Glutamatergic neuron (in vitro differentiated cells): ENCODE measurements around the gene CEACAM3. TPM values are rescaled to one million over a fixed set of nuclear protein-coding genes. Genes with fewer than 3 reads are reported as not detected.

Source experiments
- DNase-seq: peaks from one replicate; pipeline ENCODE4 v3.0.0; 2022
- H3K27ac Mint-ChIP-seq: one replicate; pipeline ENCODE4 v1.8.0; 2020; ENCODE audit warnings: mild to moderate bottlenecking, mixed read lengths, inconsistent platforms; ENCODE audit not compliant: unreplicated experiment
- H3K27me3 Mint-ChIP-seq: one replicate; pipeline ENCODE4 v1.8.0; 2020; ENCODE audit warnings: mild to moderate bottlenecking, moderate library complexity, mixed read lengths, inconsistent platforms; ENCODE audit not compliant: unreplicated experiment
- H3K36me3 Mint-ChIP-seq: one replicate; pipeline ENCODE4 v1.8.0; 2020; ENCODE audit warnings: mild to moderate bottlenecking, mixed read lengths, inconsistent platforms; ENCODE audit not compliant: unreplicated experiment
- H3K4me1 Mint-ChIP-seq: one replicate; pipeline ENCODE4 v1.8.0; 2020; ENCODE audit warnings: mild to moderate bottlenecking, low read depth, mixed read lengths, inconsistent platforms; ENCODE audit not compliant: unreplicated experiment
- H3K4me3 Mint-ChIP-seq: one replicate; pipeline ENCODE4 v1.8.0; 2020; ENCODE audit warnings: mild to moderate bottlenecking, mixed read lengths, inconsistent platforms; ENCODE audit not compliant: unreplicated experiment
- H3K9me3 Mint-ChIP-seq: one replicate; pipeline ENCODE4 v1.8.0; 2020; ENCODE audit warnings: mild to moderate bottlenecking, moderate library complexity, mixed read lengths, inconsistent platforms; ENCODE audit not compliant: unreplicated experiment
- CTCF ChIP-seq: fragments of 200-600 bp; sonication (generic); IDR thresholded peaks from one replicate; pipeline ENCODE4 v1.5.0; 2021; ENCODE audit not compliant: partially characterized antibody, unreplicated experiment
- total RNA-seq: library from RNA; stranded (reverse); fragmentation: NEBNext Ultra II Directional; extraction: Animal tissue kit (Norgen Biotek cat#: 25700); gene quantifications from one replicate; pipeline ENCODE4 v1.2.1, GENCODE V29; 2021; ENCODE audit not compliant: unreplicated experiment

CEACAM3 gene
- total RNA-seq, 1 donor from 2014 or later: not detected

GRCh38 chr19:41769608-41770007 is 26.8 kb upstream of the CEACAM3 start:
- no peak for TF ChIP-seq CTCF
- Mint-ChIP-seq H3K9me3 (peaks cover under 1% of the 10 kb centered on the region), H3K27me3 (peaks cover 2% of the 10 kb centered on the region), H3K27ac (no peak overlapping the region), H3K4me1 (no peaks in the 10 kb centered on the region), H3K4me3 (no peak overlapping the region), H3K36me3 (no peaks in the 10 kb centered on the region)
- no peak for DNase-seq

- Mint-ChIP-seq H3K9me3 (no peaks in the 10 kb centered on the region), H3K4me3 (no peak overlapping the region), H3K27me3 (peaks cover 2% of the 10 kb centered on the region), H3K4me1 (no peaks in the 10 kb centered on the region), H3K27ac (no peak overlapping the region), H3K36me3 (no peaks in the 10 kb centered on the region)
- DNase-seq: no peak
- TF ChIP-seq CTCF: no peak
Observed at GRCh38 chr19:41771410-41771809, 25.0 kb upstream of the CEACAM3 start.

- no peaks in the 10 kb centered on the region for H3K9me3 Mint-ChIP-seq
- no peak overlapping the region for H3K27ac Mint-ChIP-seq
- no peaks in the 10 kb centered on the region for H3K27me3 Mint-ChIP-seq
- H3K4me3 Mint-ChIP-seq: no peak overlapping the region
- TF ChIP-seq CTCF: no peak
- no peak for DNase-seq
- no peaks in the 10 kb centered on the region for H3K4me1 Mint-ChIP-seq
- no peaks in the 10 kb centered on the region for H3K36me3 Mint-ChIP-seq
Observed at GRCh38 chr19:41774515-41774980, 21.8 kb upstream of the CEACAM3 start.

GRCh38 chr19:41776700-41777099 is 19.7 kb upstream of the CEACAM3 start:
- H3K27me3 Mint-ChIP-seq: no peaks in the 10 kb centered on the region
- H3K36me3 Mint-ChIP-seq: no peaks in the 10 kb centered on the region
- H3K27ac Mint-ChIP-seq: no peak overlapping the region
- no peaks in the 10 kb centered on the region for H3K4me1 Mint-ChIP-seq
- H3K4me3 Mint-ChIP-seq: no peak overlapping the region
- no peak for TF ChIP-seq CTCF
- no peaks in the 10 kb centered on the region for H3K9me3 Mint-ChIP-seq
- no peak for DNase-seq

GRCh38 chr19:41783612-41784011 is 12.8 kb upstream of the CEACAM3 start:
- no peak for TF ChIP-seq CTCF
- Mint-ChIP-seq H3K36me3 (no peaks in the 10 kb centered on the region), H3K9me3 (peaks cover 1% of the 10 kb centered on the region), H3K27ac (no peak overlapping the region), H3K27me3 (peaks cover 3% of the 10 kb centered on the region), H3K4me1 (no peaks in the 10 kb centered on the region), H3K4me3 (no peak overlapping the region)
- no peak for DNase-seq
